KBM-7 (cell line): ENCODE data around the gene SPATA46.

Source experiments
- DNase-seq: peaks from one replicate; pipeline ENCODE4 v3.0.0-alpha.2; 2015
- in situ Hi-C: fragments of 300-500 bp; cut with MboI; formaldehyde crosslinking; loops from 2 replicates; pipeline ENCODE4 v1.14.3; 2020; ENCODE audit warnings: low sequenced_read_pairs, low pct_unique_long_range_greater_than_20kb, mixed read lengths

Gene SPATA46

GRCh38 chr1:162327788-162328165 lies 48.9 kb downstream of the SPATA46 start:
- DNase-seq = no peak
- in situ Hi-C loops = no loop called here

- DNase-seq = no peak
- in situ Hi-C loops = no loop called here
Observed at GRCh38 chr1:162327144-162327787, 49.4 kb downstream of the SPATA46 start.

DNA sequence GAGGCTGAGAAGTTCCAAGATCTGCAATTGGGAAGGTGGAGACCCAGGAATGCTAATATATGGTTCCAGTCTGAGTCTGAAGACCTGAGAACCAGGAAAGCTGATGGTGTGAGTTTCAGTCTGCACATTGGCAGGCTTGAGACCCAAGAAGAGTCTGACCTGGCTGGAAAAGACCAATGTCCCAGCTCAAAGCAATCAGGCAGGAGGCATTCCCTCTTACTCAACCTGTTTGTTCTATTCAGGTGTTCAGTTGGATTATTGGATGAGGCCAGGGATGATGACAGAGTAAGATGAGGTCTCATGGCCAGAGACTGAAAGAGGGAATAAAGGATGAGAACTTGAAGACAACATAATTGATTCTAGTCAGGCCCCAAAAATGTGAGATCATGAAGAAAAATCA lies 50.1 kb downstream of the SPATA46 start:
- in situ Hi-C loops = no loop called here
- no peak for DNase-seq

GRCh38 chr1:162324396-162324795 lies 52.3 kb downstream of the SPATA46 start:
- DNase-seq = no peak
- in situ Hi-C loops = no loop called here
